HG03064 (cell line): Measurements from ENCODE around the gene CAPS2.
"Not testable (repeated sequence)": the region's sequence is repeated elsewhere in the genome, so short reads cannot be mapped to it uniquely, and the experiment has no call there.

Experiments
- ATAC-seq: cut with Tn5 transposase; IDR thresholded peaks from one replicate; pipeline ENCODE4 v1.9.1; 2021; ENCODE audit warnings: low read depth; ENCODE audit not compliant: unreplicated experiment

The CAPS2 gene

GRCh38 chr12:75329918-75330826, at the start of gene CAPS2:
Gene CAPS2 (minus strand): TSS chr12:75330324. CDS start chr12:75326498, 3,826 bp downstream.
- peak; percentile 84 for ATAC-seq

GRCh38 chr12:75378354-75378753, 48.2 kb upstream of the CAPS2 start:
- ATAC-seq, result no peak

- ATAC-seq, result no peak
Observed at GRCh38 chr12:75374971-75375370, 44.8 kb upstream of the CAPS2 start.

- peak; percentile 76 for ATAC-seq
Observed at GRCh38 chr12:75366629-75367028, 36.5 kb upstream of the CAPS2 start.

GRCh38 chr12:75364919-75365318, 34.8 kb upstream of the CAPS2 start:
- ATAC-seq, result no peak

GRCh38 chr12:75361408-75361807, 31.3 kb upstream of the CAPS2 start:
- ATAC-seq, result no peak

GRCh38 chr12:75360920-75361319, 30.8 kb upstream of the CAPS2 start:
- ATAC-seq, result no peak

- no peak for ATAC-seq
Observed at GRCh38 chr12:75354011-75354410, 23.9 kb upstream of the CAPS2 start.

- ATAC-seq, result no peak
Observed at GRCh38 chr12:75350413-75350812, 20.3 kb upstream of the CAPS2 start.

GRCh38 chr12:75349946-75350345, 19.8 kb upstream of the CAPS2 start:
- no peak for ATAC-seq

GRCh38 chr12:75346215-75346614, 16.1 kb upstream of the CAPS2 start:
- not testable (repeated sequence) for ATAC-seq

- ATAC-seq, result no peak
Observed at GRCh38 chr12:75345531-75345930, 15.4 kb upstream of the CAPS2 start.

GRCh38 chr12:75341873-75342272, 11.7 kb upstream of the CAPS2 start:
- ATAC-seq, result no peak

- no peak for ATAC-seq
Observed at GRCh38 chr12:75337905-75338304, 7.8 kb upstream of the CAPS2 start.

- ATAC-seq, result peak; percentile 53
Observed at GRCh38 chr12:75334384-75335030, 4.4 kb upstream of the CAPS2 start, which contains the start of gene GLIPR1L1. Gene GLIPR1L1 (plus strand): TSS chr12:75334670. CDS start chr12:75334729, 59 bp downstream.

GRCh38 chr12:75327642-75328041, 2.5 kb downstream of the CAPS2 start:
- no peak for ATAC-seq

GRCh38 chr12:75323663-75324062, 6.5 kb downstream of the CAPS2 start:
- no peak for ATAC-seq

- ATAC-seq, result no peak
Observed at GRCh38 chr12:75322464-75322863, 7.7 kb downstream of the CAPS2 start.

GRCh38 chr12:75317784-75318183, 12.3 kb downstream of the CAPS2 start:
- ATAC-seq, result no peak

GRCh38 chr12:75315518-75315917, 14.6 kb downstream of the CAPS2 start:
- ATAC-seq, result no peak

- ATAC-seq, result no peak
Observed at GRCh38 chr12:75311369-75311768, 18.8 kb downstream of the CAPS2 start.

- ATAC-seq, result no peak
Observed at GRCh38 chr12:75308279-75308678, 21.8 kb downstream of the CAPS2 start.
